HFFc6 (cell line): ENCODE data around the gene PTPRK. TPM values are rescaled to one million over a fixed set of nuclear protein-coding genes. Genes with fewer than 3 reads are reported as not detected.
A peak's percentile ranks its signal among the peaks of the same experiment; 100 is the strongest.
"Not testable (repeated sequence)": the region's sequence is repeated elsewhere in the genome, so short reads cannot be mapped to it uniquely, and the experiment has no call there.

Experiments
- DNase-seq: peaks from one replicate; pipeline ENCODE4 v3.0.0-alpha.2; 2018
- H3K27ac Mint-ChIP-seq: 2 replicates; pipeline ENCODE4 v1.8.0; 2020; ENCODE audit warnings: mild to moderate bottlenecking, mixed read lengths
- H3K27me3 Mint-ChIP-seq: 2 replicates; pipeline ENCODE4 v1.8.0; 2021; ENCODE audit warnings: mild to moderate bottlenecking, moderate library complexity, mixed read lengths; ENCODE audit not compliant: insufficient read depth
- H3K36me3 Mint-ChIP-seq: 2 replicates; pipeline ENCODE4 v1.8.0; 2021; ENCODE audit warnings: low read depth, mixed read lengths
- H3K4me1 Mint-ChIP-seq: 2 replicates; pipeline ENCODE4 v1.8.0; 2020; ENCODE audit warnings: low read depth, mixed read lengths
- H3K4me3 Mint-ChIP-seq: 2 replicates; pipeline ENCODE4 v1.8.0; 2020; ENCODE audit warnings: mild to moderate bottlenecking, moderate library complexity, mixed read lengths
- H3K9me3 Mint-ChIP-seq: 2 replicates; pipeline ENCODE4 v1.8.0; 2020; ENCODE audit warnings: mild to moderate bottlenecking, mixed read lengths
- total RNA-seq, 6 experiments: library from RNA; stranded (reverse); fragmentation: NEBNext Ultra II Directional; extraction: Animal tissue kit (Norgen Biotek cat#: 25700); gene quantifications; 2 replicates in 1 of 6; 3 replicates in 5 of 6; pipeline ENCODE4 v1.2.3, GENCODE V29; 2021
- TF ChIP-seq, protein P1 (sequence below): fragments of 200-600 bp; sonication (generic); IDR thresholded peaks from 2 replicates; pipeline ENCODE4 v1.5.0; 2021; ENCODE audit warnings: antibody characterized with exemption, mild to moderate bottlenecking

PTPRK gene
- total RNA-seq, 6 experiments from 2014 or later = 92.8 to 104 (median 97.3) TPM

DNA sequence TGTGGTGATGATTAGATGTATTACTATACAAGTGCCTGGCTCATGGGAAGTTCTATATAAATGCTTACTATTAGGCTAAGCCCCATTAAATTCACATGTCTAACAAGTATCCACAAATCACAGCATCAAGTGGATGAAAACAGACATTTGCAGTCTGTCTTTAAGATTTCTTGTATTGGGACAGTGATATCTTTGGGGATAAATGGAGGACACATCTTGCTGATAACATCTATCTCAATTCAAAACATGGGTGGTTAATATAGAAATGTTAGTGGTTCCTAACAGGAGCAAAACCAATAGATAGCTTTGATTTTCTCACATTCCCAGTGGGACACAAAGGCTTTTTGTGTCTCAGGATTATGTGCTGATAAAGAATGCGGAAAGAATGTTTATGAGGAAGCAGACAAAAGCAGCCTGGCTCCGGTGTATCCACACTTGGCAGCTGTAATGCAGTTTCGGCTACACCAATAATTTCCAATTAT lies 29.3 kb downstream of the PTPRK start:
- Mint-ChIP-seq H3K36me3 (peaks cover 46% of the 10 kb centered on the region), H3K27ac (no peak overlapping the region), H3K4me1 (peaks cover 57% of the 10 kb centered on the region), H3K27me3 (peaks cover 5% of the 10 kb centered on the region), H3K9me3 (no peaks in the 10 kb centered on the region), H3K4me3 (no peak overlapping the region)
- no peak for DNase-seq
- TF ChIP-seq, protein P1, sequence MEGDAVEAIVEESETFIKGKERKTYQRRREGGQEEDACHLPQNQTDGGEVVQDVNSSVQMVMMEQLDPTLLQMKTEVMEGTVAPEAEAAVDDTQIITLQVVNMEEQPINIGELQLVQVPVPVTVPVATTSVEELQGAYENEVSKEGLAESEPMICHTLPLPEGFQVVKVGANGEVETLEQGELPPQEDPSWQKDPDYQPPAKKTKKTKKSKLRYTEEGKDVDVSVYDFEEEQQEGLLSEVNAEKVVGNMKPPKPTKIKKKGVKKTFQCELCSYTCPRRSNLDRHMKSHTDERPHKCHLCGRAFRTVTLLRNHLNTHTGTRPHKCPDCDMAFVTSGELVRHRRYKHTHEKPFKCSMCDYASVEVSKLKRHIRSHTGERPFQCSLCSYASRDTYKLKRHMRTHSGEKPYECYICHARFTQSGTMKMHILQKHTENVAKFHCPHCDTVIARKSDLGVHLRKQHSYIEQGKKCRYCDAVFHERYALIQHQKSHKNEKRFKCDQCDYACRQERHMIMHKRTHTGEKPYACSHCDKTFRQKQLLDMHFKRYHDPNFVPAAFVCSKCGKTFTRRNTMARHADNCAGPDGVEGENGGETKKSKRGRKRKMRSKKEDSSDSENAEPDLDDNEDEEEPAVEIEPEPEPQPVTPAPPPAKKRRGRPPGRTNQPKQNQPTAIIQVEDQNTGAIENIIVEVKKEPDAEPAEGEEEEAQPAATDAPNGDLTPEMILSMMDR = no peak

DNA sequence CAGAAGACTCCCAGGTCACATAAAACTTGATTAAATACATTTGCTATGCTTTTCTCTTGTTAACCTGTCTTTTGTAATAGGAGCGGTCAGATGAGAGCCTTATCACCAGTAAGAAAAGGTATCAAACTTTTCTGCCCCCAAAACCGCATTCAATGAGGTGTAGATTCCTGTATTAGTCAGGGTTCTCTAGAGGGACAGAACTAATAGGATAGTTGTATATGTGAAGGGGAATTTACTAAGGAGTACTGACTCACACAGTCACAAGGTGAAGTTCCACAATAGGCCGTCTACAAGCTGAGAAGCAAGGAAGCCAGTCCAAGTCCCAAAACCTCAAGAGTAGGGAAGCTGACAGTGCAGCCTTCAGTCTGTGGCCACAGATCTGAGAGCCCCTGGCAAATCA lies 32.7 kb downstream of the PTPRK start:
- TF ChIP-seq, protein P1 = no peak
- no peaks in the 10 kb centered on the region for H3K9me3 Mint-ChIP-seq
- DNase-seq = peak; percentile 55
- H3K4me3 Mint-ChIP-seq = no peak overlapping the region
- peaks cover 5% of the 10 kb centered on the region for H3K27me3 Mint-ChIP-seq
- H3K27ac Mint-ChIP-seq = peak overlapping the region; percentile 76
- H3K4me1 Mint-ChIP-seq = peaks cover 61% of the 10 kb centered on the region
- peaks cover 34% of the 10 kb centered on the region for H3K36me3 Mint-ChIP-seq

DNA sequence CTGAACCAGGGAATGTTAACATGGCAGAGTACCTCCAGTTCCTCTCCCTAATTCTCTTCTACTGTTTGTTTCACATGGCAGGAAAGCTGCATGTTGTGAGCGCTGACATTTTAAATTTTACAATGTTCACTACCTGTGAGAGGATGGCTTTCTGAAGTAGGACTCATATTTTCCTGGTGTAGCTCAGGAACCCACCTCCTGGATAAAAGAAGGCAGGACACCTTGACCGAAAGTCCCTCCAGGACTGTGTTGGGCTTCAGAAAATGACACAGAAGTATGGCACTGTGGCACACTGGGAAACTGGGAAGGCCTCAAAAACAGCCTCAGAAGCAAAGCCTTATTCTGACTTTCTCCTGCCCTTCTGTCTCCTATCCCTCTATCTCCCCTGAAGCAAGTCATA lies 33.3 kb downstream of the PTPRK start:
- Mint-ChIP-seq H3K27ac (peak overlapping the region; percentile 76), H3K27me3 (peaks cover 5% of the 10 kb centered on the region), H3K36me3 (peaks cover 31% of the 10 kb centered on the region), H3K4me1 (peaks cover 54% of the 10 kb centered on the region), H3K4me3 (no peak overlapping the region), H3K9me3 (no peaks in the 10 kb centered on the region)
- TF ChIP-seq, protein P1 = peak; percentile 60
- peak; percentile 7 for DNase-seq

DNA sequence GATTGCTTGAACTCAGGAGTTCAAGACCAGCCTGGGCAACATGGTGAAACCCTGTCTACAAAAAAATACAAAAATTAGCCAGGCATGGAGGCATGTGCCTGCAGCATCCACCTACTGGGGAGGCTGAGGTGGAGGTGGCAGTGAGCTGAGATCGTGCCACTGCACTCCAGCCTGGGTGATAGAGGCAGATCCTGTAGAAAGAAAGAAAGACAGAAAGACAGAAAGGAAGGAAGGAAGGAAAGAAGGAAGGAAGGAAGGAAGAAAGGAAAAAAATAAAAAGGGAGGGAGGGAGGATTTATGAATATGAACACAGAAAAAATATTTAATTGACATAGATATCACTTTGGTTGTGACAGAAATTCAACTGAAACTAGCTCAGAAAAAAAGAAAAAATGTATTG lies 33.8 kb downstream of the PTPRK start:
- Mint-ChIP-seq H3K36me3 (peaks cover 29% of the 10 kb centered on the region), H3K4me1 (peaks cover 49% of the 10 kb centered on the region)
- not testable (repeated sequence) for DNase-seq, H3K4me3 Mint-ChIP-seq, H3K9me3 Mint-ChIP-seq, H3K27me3 Mint-ChIP-seq, H3K27ac Mint-ChIP-seq

DNA sequence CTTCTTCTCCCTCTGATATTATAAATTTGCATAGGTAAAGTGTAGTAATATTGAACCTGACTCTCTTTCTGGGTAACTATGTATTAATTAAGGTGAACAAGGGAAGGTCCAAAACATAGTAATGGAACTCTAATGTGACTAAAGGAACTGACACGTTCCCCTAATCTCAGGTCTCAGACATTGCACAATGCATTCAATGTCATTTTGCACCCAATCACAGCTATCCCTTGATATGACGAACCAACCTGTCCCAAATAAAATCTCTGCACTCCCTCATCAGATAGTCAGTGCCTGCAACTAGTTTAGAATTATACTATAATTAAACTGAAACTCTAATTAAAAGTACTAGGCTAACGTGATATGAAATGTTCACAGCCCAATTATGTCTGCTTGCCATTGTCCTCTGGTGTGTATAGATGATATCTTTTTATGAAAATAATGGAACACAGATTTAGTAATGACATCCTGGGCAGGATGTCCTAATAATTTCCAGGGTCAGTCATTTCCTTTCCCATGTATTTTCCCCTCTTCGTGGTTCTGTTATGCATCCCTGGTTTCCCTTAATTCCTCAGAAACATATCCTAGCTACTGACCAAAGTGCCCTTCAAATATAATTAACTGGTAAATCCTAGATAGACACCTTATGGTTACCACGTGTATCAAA lies 36.8 kb downstream of the PTPRK start:
- Mint-ChIP-seq H3K27me3 (peaks cover 5% of the 10 kb centered on the region), H3K4me3 (no peak overlapping the region; the same call in 1 of the 2 replicates), H3K27ac (no peak overlapping the region), H3K4me1 (peaks cover 62% of the 10 kb centered on the region), H3K9me3 (no peaks in the 10 kb centered on the region), H3K36me3 (peaks cover 22% of the 10 kb centered on the region; the same call in 1 of the 2 replicates)
- TF ChIP-seq, protein P1 = no peak
- no peak for DNase-seq

DNA sequence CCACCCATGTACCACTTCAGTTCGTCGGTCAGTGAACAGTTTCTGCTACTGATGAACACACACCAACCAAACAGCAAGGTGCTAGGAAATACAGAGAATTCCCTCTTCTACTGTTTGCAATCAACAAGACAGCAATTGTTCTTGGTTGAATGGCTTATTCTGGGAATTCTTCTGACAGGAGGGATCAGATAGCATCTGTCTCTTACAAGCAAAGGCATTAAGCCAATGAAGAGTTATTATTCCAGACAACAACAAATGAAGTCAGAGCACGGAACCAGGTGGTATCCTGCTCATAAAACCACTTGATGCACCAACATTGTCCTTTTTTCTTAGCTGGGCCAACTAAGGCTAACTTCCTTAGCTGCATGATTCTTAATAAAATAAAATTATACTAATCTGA lies 37.8 kb downstream of the PTPRK start:
- no peak for DNase-seq
- Mint-ChIP-seq H3K9me3 (no peaks in the 10 kb centered on the region), H3K27ac (no peak overlapping the region), H3K4me3 (no peak overlapping the region), H3K27me3 (peaks cover 5% of the 10 kb centered on the region), H3K4me1 (peaks cover 62% of the 10 kb centered on the region), H3K36me3 (peaks cover 15% of the 10 kb centered on the region; the same call in 1 of the 2 replicates)
- TF ChIP-seq, protein P1 = no peak
